Coronary artery (tissue), 2 donors: ENCODE data around the gene TOM1L2.

Experiments used
- DNase-seq: peaks from one replicate; pipeline ENCODE4 v3.0.0-alpha.2; 2017; ENCODE audit warnings: low spot score
- H3K27ac ChIP-seq, 2 donors: fragments of 200-600 bp; sonication (generic); one replicate each; pipeline ENCODE4 v1.5.1; 2016 to 2019
- H3K4me3 ChIP-seq: fragments of 200-600 bp; sonication (generic); 2 replicates; pipeline ENCODE4 v1.5.1; 2016; ENCODE audit warnings: mild to moderate bottlenecking, moderate library complexity
- TF ChIP-seq, protein P1 (sequence below): fragments of 200-600 bp; sonication (generic); IDR thresholded peaks from one replicate; pipeline ENCODE4 v1.5.1; 2019; ENCODE audit warnings: antibody characterized with exemption

Gene TOM1L2

DNA sequence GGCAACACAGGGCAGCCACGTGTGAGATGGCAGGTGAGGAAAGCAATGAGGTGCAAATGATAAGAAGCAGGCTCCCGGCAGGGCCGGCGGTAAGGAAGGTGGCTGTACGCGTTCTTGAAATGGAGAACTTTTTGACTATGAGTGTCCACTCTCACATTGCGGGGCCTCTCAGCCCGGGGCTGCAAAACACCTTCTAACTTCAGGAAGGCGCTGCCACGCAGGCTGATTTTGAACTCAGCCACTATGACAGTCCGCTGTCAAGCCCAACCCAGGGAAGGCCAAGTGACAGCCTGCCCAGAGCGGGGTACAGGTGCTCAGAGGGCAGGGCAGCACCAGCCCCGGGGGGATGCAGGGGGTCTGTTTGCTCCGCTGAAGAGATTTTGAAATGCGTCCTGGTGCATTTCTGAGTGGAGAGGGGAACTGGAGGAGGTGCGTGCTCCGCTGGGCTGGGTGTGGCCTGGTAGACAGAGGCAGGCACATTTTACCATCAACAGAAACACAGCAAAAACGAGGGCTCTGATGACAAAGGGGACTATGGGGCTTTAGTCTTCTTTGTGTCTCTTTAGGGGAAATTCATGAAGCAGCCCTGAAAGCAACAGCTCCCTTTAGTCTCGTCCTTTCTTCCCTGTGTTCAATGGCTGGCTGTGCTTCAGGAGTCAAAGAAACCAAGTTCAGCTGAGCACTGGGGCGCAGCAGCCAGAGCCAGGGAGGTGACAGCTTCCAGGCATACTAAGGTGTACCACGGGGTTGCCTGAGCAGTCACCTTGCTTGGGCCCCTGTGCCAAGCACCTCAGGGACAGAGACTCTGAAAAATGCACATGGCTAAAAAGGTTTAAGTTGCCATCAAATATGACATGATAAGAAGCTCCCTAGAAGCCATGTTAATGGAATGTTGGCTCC lies 120.8 kb downstream of the TOM1L2 start:
- no peak for DNase-seq
- no peak overlapping the region for H3K4me3 ChIP-seq
- TF ChIP-seq, protein P1, sequence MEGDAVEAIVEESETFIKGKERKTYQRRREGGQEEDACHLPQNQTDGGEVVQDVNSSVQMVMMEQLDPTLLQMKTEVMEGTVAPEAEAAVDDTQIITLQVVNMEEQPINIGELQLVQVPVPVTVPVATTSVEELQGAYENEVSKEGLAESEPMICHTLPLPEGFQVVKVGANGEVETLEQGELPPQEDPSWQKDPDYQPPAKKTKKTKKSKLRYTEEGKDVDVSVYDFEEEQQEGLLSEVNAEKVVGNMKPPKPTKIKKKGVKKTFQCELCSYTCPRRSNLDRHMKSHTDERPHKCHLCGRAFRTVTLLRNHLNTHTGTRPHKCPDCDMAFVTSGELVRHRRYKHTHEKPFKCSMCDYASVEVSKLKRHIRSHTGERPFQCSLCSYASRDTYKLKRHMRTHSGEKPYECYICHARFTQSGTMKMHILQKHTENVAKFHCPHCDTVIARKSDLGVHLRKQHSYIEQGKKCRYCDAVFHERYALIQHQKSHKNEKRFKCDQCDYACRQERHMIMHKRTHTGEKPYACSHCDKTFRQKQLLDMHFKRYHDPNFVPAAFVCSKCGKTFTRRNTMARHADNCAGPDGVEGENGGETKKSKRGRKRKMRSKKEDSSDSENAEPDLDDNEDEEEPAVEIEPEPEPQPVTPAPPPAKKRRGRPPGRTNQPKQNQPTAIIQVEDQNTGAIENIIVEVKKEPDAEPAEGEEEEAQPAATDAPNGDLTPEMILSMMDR: no peak
- no peak overlapping the region for H3K27ac ChIP-seq

DNA sequence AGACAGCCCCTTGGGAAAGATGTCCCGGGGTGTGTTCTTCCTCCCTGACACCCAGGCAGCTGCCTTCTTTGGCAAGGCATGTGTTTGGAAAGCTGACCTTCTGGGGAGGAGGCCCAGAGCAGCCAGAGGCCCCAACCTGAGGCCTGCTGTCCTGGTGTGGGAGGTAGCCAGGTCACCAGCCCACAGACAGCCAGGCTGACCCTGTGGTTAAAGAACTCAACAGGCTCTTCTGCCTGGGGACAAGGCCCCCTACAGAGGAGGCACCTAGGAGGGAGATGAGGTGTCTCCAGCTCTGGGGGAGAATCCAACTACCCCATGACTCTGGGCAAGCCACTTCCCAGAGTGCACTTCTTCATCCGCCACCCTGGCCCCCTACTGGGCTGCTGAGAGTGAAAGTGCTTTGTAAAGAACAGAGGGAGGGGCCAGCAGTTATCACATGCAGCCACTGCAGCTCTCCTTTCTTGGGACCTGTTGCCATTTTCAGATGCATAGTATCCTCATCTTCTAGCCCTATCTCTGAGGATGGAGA lies 122.3 kb downstream of the TOM1L2 start:
- Histone ChIP-seq H3K27ac (peak overlapping the region; percentile 22 to 83), H3K4me3 (no peak overlapping the region)
- no peak for DNase-seq
- TF ChIP-seq, protein P1: no peak

DNA sequence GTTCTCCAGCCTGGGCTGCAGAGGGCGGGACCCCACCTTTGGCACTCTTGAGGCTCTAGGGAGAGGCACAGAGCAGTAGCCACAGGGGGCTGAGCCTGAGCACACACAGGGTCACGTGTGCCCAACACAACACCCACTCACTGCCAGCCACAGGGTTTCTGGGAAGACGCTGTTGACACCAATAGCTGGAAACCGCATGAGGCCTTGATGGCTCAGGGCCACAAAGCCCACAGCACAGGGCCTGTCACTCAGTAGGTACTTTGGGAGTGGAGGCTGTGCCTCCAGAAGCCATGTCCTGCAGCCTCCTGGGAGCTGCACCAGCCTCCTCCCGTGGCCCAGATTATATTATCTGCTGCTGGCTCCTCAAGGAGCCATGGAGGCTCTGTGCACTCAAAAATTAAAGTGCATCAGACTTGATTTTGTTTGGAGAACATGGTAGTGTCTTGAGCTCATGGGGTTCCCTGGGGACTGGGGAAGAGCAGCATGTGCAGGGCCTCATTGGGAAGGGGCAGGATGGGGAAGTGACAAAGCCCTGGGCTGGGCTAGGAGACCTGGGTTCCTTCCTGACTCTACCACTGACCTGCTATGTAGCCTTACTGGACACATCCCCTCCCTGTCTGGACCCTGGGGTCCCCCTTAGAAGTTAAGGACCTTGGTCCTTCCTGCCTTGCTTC lies 122.9 kb downstream of the TOM1L2 start:
- TF ChIP-seq, protein P1: no peak

GRCh38 chr17:17848311-17849082 lies 123.7 kb downstream of the TOM1L2 start:
- no peak for DNase-seq
- Histone ChIP-seq H3K4me3 (no peak overlapping the region), H3K27ac (peak overlapping the region; percentile 11 to 83)
- TF ChIP-seq, protein P1: no peak

More for the DNA sequence above, 122.9 kb downstream of the TOM1L2 start:
- no peak for DNase-seq
- Histone ChIP-seq H3K27ac (peak overlapping the region; percentile 22 to 83), H3K4me3 (no peak overlapping the region)

DNA sequence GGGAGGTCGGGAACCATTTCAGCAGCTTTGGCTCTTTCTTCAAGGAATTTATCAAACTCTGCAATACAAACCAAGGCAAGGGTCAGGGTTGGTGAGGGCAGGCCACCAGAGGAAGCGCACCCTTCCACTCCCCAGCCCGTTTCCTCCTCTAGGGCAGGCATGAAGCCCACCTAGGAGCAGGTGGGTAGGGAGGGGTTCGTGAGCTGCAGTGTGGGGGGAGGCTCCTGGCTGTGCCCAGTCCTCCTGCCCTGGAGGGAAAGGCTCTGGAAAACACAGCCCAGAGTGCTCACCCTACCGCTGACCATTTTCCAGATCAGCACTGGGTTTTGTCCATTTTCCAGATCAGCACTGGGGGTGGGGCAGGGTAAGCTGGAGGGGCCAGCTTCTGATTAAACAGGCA lies 124.5 kb downstream of the TOM1L2 start:
- DNase-seq: no peak
- TF ChIP-seq, protein P1: no peak
- Histone ChIP-seq H3K27ac (peak overlapping the region in 1 of 2 donors; percentile 83), H3K4me3 (no peak overlapping the region)

DNA sequence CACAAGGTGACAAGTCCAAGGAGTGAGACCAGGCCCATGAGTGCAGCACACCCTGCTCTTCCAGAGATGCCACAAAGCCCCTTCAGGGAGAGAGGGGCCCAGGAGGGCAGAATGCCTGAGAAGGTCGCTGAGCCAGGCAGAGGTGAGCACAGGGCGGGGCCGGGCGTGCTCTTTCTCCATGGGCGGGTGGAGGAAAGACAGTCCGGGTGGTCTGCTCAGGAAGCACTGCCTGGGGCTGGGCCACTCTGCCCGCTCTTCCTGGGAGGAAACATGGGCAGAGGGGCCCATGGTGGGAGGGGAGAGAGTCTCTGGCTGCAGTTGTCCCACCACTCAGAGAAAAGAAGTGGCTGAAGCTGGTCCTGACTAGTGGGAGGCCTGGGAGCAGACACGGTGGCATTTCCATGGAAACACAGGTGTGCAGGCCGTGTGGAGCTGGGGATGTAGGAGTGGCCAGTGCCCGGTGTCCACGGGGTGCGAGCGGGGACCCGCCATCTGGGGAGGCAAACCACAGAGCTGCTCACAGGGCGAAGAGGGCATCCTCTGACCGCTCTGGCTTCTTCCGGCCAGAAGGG lies 125.0 kb downstream of the TOM1L2 start:
- Histone ChIP-seq H3K4me3 (no peak overlapping the region), H3K27ac (peak overlapping the region in 1 of 2 donors; percentile 2)
- DNase-seq: no peak
- TF ChIP-seq, protein P1: no peak
